ENCODE results near the gene FLRT1.

Gene FLRT1

GRCh38 chr11:64007629-64008282 lies 28.0 kb upstream of the FLRT1 start:
- H3K27me3 ChIP-seq (ENCODE audit: insufficient read depth, low read length), result no peaks in the 10 kb centered on the region
- no peaks in the 10 kb centered on the region for H3K36me3 ChIP-seq (ENCODE audit: insufficient read depth, low read length)
- H3K4me1 ChIP-seq (ENCODE audit: control insufficient read depth, insufficient read depth, low read length, unreplicated experiment), result peaks cover 10% of the 10 kb centered on the region
- peak overlapping the region; percentile 17 for H2AFZ ChIP-seq (ENCODE audit: low read length, unreplicated experiment)
- no peaks in the 10 kb centered on the region for H3K79me2 ChIP-seq (ENCODE audit: control insufficient read depth, insufficient read depth, low read length, unreplicated experiment)
- H3K4me3 ChIP-seq (ENCODE audit: low read depth, low read length), result peak overlapping the region; percentile 63
- no peak overlapping the region for H3K27ac ChIP-seq (ENCODE audit: low read depth, low read length)

- Histone ChIP-seq H2AFZ (ENCODE audit: low read length, unreplicated experiment) (no peak overlapping the region), H3K4me1 (ENCODE audit: control insufficient read depth, insufficient read depth, low read length, unreplicated experiment) (peaks cover 10% of the 10 kb centered on the region), H3K79me2 (ENCODE audit: control insufficient read depth, insufficient read depth, low read length, unreplicated experiment) (no peaks in the 10 kb centered on the region), H3K4me3 (ENCODE audit: low read depth, low read length) (peak overlapping the region; percentile 63; the same call in 1 of the 2 replicates), H3K27ac (ENCODE audit: low read depth, low read length) (no peak overlapping the region), H3K27me3 (ENCODE audit: insufficient read depth, low read length) (no peaks in the 10 kb centered on the region), H3K36me3 (ENCODE audit: insufficient read depth, low read length) (no peaks in the 10 kb centered on the region)
Observed at GRCh38 chr11:64008283-64008913, 27.3 kb upstream of the FLRT1 start.

- Histone ChIP-seq H2AFZ (ENCODE audit: low read length, unreplicated experiment) (no peak overlapping the region), H3K4me3 (ENCODE audit: low read depth, low read length) (no peak overlapping the region), H3K36me3 (ENCODE audit: insufficient read depth, low read length) (no peaks in the 10 kb centered on the region), H3K79me2 (ENCODE audit: control insufficient read depth, insufficient read depth, low read length, unreplicated experiment) (no peaks in the 10 kb centered on the region), H3K27me3 (ENCODE audit: insufficient read depth, low read length) (no peaks in the 10 kb centered on the region), H3K4me1 (ENCODE audit: control insufficient read depth, insufficient read depth, low read length, unreplicated experiment) (peaks cover 10% of the 10 kb centered on the region), H3K27ac (ENCODE audit: low read depth, low read length) (no peak overlapping the region)
Observed at GRCh38 chr11:64008914-64009633, 26.7 kb upstream of the FLRT1 start.

- Histone ChIP-seq H2AFZ (ENCODE audit: low read length, unreplicated experiment) (no peak overlapping the region), H3K4me1 (ENCODE audit: control insufficient read depth, insufficient read depth, low read length, unreplicated experiment) (peaks cover 10% of the 10 kb centered on the region), H3K27ac (ENCODE audit: low read depth, low read length) (no peak overlapping the region), H3K27me3 (ENCODE audit: insufficient read depth, low read length) (no peaks in the 10 kb centered on the region), H3K4me3 (ENCODE audit: low read depth, low read length) (no peak overlapping the region), H3K36me3 (ENCODE audit: insufficient read depth, low read length) (no peaks in the 10 kb centered on the region), H3K79me2 (ENCODE audit: control insufficient read depth, insufficient read depth, low read length, unreplicated experiment) (no peaks in the 10 kb centered on the region)
Observed at GRCh38 chr11:64009710-64010109, 26.0 kb upstream of the FLRT1 start.

GRCh38 chr11:64010783-64011182 lies 24.9 kb upstream of the FLRT1 start:
- no peak overlapping the region for H3K27ac ChIP-seq (ENCODE audit: low read depth, low read length)
- H2AFZ ChIP-seq (ENCODE audit: low read length, unreplicated experiment), result no peak overlapping the region
- no peaks in the 10 kb centered on the region for H3K79me2 ChIP-seq (ENCODE audit: control insufficient read depth, insufficient read depth, low read length, unreplicated experiment)
- no peak overlapping the region for H3K4me3 ChIP-seq (ENCODE audit: low read depth, low read length)
- peaks cover 10% of the 10 kb centered on the region for H3K4me1 ChIP-seq (ENCODE audit: control insufficient read depth, insufficient read depth, low read length, unreplicated experiment)
- H3K27me3 ChIP-seq (ENCODE audit: insufficient read depth, low read length), result no peaks in the 10 kb centered on the region
- no peaks in the 10 kb centered on the region for H3K36me3 ChIP-seq (ENCODE audit: insufficient read depth, low read length)

- Histone ChIP-seq H3K4me1 (ENCODE audit: control insufficient read depth, insufficient read depth, low read length, unreplicated experiment) (peaks cover 10% of the 10 kb centered on the region), H3K79me2 (ENCODE audit: control insufficient read depth, insufficient read depth, low read length, unreplicated experiment) (no peaks in the 10 kb centered on the region), H3K4me3 (ENCODE audit: low read depth, low read length) (no peak overlapping the region), H2AFZ (ENCODE audit: low read length, unreplicated experiment) (no peak overlapping the region), H3K27me3 (ENCODE audit: insufficient read depth, low read length) (no peaks in the 10 kb centered on the region), H3K36me3 (ENCODE audit: insufficient read depth, low read length) (no peaks in the 10 kb centered on the region), H3K27ac (ENCODE audit: low read depth, low read length) (no peak overlapping the region)
Observed at GRCh38 chr11:64011371-64011770, 24.4 kb upstream of the FLRT1 start.

GRCh38 chr11:64013141-64013896 lies 22.4 kb upstream of the FLRT1 start:
- Histone ChIP-seq H2AFZ (ENCODE audit: low read length, unreplicated experiment) (no peak overlapping the region), H3K79me2 (ENCODE audit: control insufficient read depth, insufficient read depth, low read length, unreplicated experiment) (no peaks in the 10 kb centered on the region), H3K36me3 (ENCODE audit: insufficient read depth, low read length) (no peaks in the 10 kb centered on the region), H3K27ac (ENCODE audit: low read depth, low read length) (no peak overlapping the region), H3K4me1 (ENCODE audit: control insufficient read depth, insufficient read depth, low read length, unreplicated experiment) (no peaks in the 10 kb centered on the region), H3K4me3 (ENCODE audit: low read depth, low read length) (no peak overlapping the region), H3K27me3 (ENCODE audit: insufficient read depth, low read length) (no peaks in the 10 kb centered on the region)

- Histone ChIP-seq H3K79me2 (ENCODE audit: control insufficient read depth, insufficient read depth, low read length, unreplicated experiment) (no peaks in the 10 kb centered on the region), H3K27me3 (ENCODE audit: insufficient read depth, low read length) (no peaks in the 10 kb centered on the region), H3K4me1 (ENCODE audit: control insufficient read depth, insufficient read depth, low read length, unreplicated experiment) (no peaks in the 10 kb centered on the region), H2AFZ (ENCODE audit: low read length, unreplicated experiment) (no peak overlapping the region), H3K4me3 (ENCODE audit: low read depth, low read length) (no peak overlapping the region), H3K36me3 (ENCODE audit: insufficient read depth, low read length) (no peaks in the 10 kb centered on the region), H3K27ac (ENCODE audit: low read depth, low read length) (no peak overlapping the region)
Observed at GRCh38 chr11:64014356-64014755, 21.4 kb upstream of the FLRT1 start.

GRCh38 chr11:64015510-64015909 lies 20.2 kb upstream of the FLRT1 start:
- H3K79me2 ChIP-seq (ENCODE audit: control insufficient read depth, insufficient read depth, low read length, unreplicated experiment), result no peaks in the 10 kb centered on the region
- no peak overlapping the region for H3K27ac ChIP-seq (ENCODE audit: low read depth, low read length)
- no peaks in the 10 kb centered on the region for H3K36me3 ChIP-seq (ENCODE audit: insufficient read depth, low read length)
- no peak overlapping the region for H3K4me3 ChIP-seq (ENCODE audit: low read depth, low read length)
- no peaks in the 10 kb centered on the region for H3K4me1 ChIP-seq (ENCODE audit: control insufficient read depth, insufficient read depth, low read length, unreplicated experiment)
- no peak overlapping the region for H2AFZ ChIP-seq (ENCODE audit: low read length, unreplicated experiment)
- H3K27me3 ChIP-seq (ENCODE audit: insufficient read depth, low read length), result no peaks in the 10 kb centered on the region

GRCh38 chr11:64015935-64016845 lies 19.5 kb upstream of the FLRT1 start:
- no peaks in the 10 kb centered on the region for H3K36me3 ChIP-seq (ENCODE audit: insufficient read depth, low read length)
- H3K27me3 ChIP-seq (ENCODE audit: insufficient read depth, low read length), result no peaks in the 10 kb centered on the region

More at GRCh38 chr11:64015935-64016845, 19.5 kb upstream of the FLRT1 start:
- Histone ChIP-seq H2AFZ (ENCODE audit: low read length, unreplicated experiment) (no peak overlapping the region), H3K4me1 (ENCODE audit: control insufficient read depth, insufficient read depth, low read length, unreplicated experiment) (no peaks in the 10 kb centered on the region), H3K79me2 (ENCODE audit: control insufficient read depth, insufficient read depth, low read length, unreplicated experiment) (no peaks in the 10 kb centered on the region), H3K4me3 (ENCODE audit: low read depth, low read length) (no peak overlapping the region), H3K27ac (ENCODE audit: low read depth, low read length) (no peak overlapping the region)
